ENCODE data around the gene TREM2.

Gene TREM2

DNA sequence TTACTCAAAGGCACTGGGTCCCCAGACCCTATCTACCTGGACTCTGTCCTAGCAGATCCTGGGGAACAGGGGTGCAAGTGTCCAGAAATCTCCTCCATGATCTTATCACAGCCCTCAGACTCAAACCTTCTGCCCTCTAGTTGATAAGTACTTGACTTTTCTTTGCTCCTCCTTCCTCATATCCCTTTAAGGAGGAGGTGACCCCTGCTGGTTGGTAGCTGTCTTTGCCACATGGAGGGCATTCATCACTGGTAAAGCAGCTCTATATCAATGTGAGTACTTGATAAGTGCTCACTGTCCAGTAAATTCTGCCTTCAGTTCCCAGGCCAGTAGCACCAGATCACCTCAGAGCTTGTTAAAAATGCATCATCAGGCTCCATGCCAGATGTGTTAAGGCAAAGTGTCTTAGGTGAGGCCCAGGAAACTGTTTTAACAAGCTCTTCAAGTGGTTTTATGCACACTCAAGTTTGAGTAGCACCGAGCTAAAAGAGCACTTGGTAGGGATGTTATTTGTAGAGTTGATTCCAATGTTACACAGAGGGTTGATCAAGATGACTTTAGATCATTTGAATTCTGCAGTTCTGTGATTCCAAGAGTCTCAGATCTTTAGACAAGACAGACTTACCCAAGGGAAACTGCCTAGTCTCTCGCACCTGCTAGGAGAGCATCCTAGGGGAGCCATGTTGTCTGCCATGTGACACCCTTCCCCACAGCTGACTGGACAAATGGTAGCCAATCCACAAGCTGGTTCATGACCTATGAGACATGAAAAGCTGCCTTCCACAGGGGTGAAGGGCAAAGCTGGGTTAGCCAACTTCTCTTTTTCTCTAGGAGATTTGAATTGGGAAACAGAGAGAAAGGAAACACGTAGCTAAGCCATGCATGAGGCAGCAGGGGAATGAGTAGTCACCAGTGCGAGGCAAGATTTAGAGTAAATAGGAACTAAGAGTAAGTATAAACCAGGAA lies 19.4 kb upstream of the TREM2 start:
- no peak overlapping the region for H3K4me3 ChIP-seq (ENCODE audit: low read length)
- TF ChIP-seq, protein P1, sequence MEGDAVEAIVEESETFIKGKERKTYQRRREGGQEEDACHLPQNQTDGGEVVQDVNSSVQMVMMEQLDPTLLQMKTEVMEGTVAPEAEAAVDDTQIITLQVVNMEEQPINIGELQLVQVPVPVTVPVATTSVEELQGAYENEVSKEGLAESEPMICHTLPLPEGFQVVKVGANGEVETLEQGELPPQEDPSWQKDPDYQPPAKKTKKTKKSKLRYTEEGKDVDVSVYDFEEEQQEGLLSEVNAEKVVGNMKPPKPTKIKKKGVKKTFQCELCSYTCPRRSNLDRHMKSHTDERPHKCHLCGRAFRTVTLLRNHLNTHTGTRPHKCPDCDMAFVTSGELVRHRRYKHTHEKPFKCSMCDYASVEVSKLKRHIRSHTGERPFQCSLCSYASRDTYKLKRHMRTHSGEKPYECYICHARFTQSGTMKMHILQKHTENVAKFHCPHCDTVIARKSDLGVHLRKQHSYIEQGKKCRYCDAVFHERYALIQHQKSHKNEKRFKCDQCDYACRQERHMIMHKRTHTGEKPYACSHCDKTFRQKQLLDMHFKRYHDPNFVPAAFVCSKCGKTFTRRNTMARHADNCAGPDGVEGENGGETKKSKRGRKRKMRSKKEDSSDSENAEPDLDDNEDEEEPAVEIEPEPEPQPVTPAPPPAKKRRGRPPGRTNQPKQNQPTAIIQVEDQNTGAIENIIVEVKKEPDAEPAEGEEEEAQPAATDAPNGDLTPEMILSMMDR (IDR thresholded peaks at IDR 0.05; ENCODE audit: insufficient read depth, low read depth, low read length, missing control alignments), result peak; percentile 94
- DNase-seq (ENCODE audit: low read depth), result peak; percentile 83

DNA sequence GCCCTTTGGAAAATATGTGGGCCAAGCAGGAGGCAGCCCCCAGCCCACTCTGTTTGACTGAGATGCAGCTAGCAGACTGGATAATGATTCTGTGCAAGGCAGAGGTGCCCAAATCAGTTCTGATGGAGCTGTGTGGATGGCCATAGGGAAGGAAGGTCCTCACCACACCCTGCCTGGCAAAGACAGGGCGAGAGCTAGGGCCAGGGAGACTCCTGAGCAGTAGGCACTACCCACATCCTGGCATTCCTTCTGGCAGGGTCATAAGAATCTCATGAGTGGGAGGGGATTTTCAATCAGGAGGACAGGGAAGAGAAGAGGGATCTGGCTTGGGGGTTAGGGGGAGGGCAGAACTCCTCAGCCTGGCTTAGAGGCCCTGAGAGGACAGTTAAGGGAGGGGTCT lies 18.6 kb upstream of the TREM2 start:
- DNase-seq (ENCODE audit: low read depth), result peak; percentile 36
- TF ChIP-seq, protein P1 (IDR thresholded peaks at IDR 0.05; ENCODE audit: insufficient read depth, low read depth, low read length, missing control alignments), result no peak
- H3K4me3 ChIP-seq (ENCODE audit: low read length), result no peak overlapping the region

DNA sequence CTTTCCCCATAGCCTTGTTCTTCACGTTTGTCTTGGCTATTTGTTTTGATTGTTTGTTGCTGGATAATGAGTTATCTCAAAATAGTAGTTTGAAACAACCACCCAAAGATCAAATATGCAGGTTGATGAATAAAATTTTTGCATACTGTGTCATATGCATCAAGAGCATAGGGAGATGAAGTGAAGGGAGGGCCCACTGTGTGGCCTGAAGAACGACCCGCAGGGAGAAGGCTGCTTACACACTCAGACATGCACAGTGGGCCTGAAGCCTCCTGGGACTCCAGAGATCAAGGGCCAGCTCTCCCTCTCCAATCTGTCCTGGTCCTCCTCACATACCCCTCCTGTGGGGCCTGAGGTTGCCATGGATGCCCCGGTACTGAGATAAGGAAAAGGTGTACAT lies 16.2 kb upstream of the TREM2 start:
- TF ChIP-seq, protein P1 (IDR thresholded peaks at IDR 0.05; ENCODE audit: insufficient read depth, low read depth, low read length, missing control alignments), result no peak
- DNase-seq (ENCODE audit: low read depth), result no peak
- H3K4me3 ChIP-seq (ENCODE audit: low read length), result no peak overlapping the region

DNA sequence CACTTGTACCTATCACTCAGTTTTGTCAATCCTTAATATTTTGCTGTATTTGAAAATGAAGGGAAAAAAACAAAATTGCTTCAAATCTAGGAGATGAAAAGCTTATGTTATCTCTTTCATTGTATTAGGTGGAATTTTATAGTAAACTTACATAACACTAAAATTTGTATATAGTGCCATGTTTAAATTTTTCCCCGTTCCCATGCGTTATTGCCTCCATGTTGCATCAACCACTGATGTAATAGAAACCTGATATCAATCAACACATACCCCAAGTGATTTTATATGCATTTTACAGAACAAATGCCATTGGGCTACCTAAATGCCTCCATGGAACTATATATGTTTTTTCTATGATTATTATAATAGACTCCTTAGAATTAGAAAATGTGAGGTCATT lies 14.8 kb upstream of the TREM2 start:
- no peak overlapping the region for H3K4me3 ChIP-seq (ENCODE audit: low read length)
- TF ChIP-seq, protein P1 (IDR thresholded peaks at IDR 0.05; ENCODE audit: insufficient read depth, low read depth, low read length, missing control alignments), result no peak
- no peak for DNase-seq (ENCODE audit: low read depth)

DNA sequence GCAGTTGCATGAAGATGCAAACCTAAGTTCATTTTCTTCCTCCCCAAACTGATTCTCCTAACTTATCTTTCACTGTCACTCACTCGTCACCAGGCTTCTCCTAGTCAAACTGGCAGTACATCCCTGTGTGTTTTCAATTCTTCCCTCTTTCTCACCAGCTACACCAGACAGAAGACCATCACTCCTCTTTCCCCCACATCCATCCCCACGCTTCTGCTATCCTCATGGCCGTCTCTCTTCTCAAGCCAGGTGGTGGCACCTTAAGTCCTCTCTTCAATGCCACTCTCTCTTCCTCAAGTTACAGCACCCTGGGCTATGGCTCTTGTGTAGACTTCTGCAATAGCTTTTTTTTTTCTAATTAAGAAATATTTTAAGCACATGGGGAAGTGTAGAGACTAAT lies 14.4 kb upstream of the TREM2 start:
- TF ChIP-seq, protein P1 (IDR thresholded peaks at IDR 0.05; ENCODE audit: insufficient read depth, low read depth, low read length, missing control alignments), result no peak
- no peak overlapping the region for H3K4me3 ChIP-seq (ENCODE audit: low read length)
- no peak for DNase-seq (ENCODE audit: low read depth)

DNA sequence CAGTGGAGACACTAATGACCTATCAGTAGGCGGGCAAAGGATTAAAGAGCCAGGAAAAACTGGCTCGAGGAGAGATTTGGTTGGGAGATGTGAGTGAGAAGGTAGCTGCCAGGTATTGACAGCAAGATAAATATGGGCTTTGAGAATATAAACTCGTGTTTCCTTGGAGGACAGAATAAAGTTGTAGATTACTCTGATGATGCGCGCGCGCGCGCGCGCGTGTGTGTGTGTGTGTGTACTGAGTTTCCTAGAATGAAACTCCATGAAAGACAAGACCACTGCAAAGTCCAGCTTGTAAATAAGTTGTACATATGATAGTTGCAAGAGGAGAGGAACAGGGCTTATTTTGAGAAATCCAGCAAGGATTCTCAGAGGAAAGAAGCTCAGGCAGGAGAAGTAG lies 13.3 kb upstream of the TREM2 start:
- TF ChIP-seq, protein P1 (IDR thresholded peaks at IDR 0.05; ENCODE audit: insufficient read depth, low read depth, low read length, missing control alignments), result no peak
- no peak for DNase-seq (ENCODE audit: low read depth)

More for the DNA sequence above, 13.3 kb upstream of the TREM2 start:
- H3K4me3 ChIP-seq (ENCODE audit: low read length), result no peak overlapping the region

Data from epithelial cell of esophagus (primary cell).